Measurements from ENCODE around the gene ETV3.

ETV3 gene

DNA sequence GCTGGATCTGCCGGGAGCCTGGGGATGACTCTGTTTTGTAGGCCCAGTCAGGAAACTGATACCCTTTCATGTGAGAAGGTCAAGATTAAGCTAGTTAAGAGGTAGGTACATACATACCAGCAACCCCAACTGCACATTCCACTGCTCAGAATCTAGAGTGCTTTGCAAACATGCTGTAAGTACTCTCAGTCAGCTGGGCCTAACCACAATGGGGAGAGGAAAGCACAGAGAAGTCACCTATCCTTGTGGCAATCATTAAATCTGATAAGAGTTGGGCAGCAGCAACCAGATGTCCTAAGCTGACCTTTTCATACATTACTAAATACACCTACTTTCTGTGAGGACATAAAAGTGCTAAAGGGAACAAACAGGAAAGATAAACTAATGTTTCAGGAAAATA, 2.5 kb downstream of the ETV3 start:
- Histone ChIP-seq H3K27ac (no peak overlapping the region), H3K27me3 (ENCODE audit: insufficient read depth, low read depth, severe bottlenecking) (no peaks in the 10 kb centered on the region), H3K36me3 (peaks cover 55% of the 10 kb centered on the region), H3K4me3 (ENCODE audit: low read depth, low read length) (no peak overlapping the region), H3K9me3 (ENCODE audit: severe bottlenecking) (no peaks in the 10 kb centered on the region)
- no peak for DNase-seq
- TF ChIP-seq, protein P1, sequence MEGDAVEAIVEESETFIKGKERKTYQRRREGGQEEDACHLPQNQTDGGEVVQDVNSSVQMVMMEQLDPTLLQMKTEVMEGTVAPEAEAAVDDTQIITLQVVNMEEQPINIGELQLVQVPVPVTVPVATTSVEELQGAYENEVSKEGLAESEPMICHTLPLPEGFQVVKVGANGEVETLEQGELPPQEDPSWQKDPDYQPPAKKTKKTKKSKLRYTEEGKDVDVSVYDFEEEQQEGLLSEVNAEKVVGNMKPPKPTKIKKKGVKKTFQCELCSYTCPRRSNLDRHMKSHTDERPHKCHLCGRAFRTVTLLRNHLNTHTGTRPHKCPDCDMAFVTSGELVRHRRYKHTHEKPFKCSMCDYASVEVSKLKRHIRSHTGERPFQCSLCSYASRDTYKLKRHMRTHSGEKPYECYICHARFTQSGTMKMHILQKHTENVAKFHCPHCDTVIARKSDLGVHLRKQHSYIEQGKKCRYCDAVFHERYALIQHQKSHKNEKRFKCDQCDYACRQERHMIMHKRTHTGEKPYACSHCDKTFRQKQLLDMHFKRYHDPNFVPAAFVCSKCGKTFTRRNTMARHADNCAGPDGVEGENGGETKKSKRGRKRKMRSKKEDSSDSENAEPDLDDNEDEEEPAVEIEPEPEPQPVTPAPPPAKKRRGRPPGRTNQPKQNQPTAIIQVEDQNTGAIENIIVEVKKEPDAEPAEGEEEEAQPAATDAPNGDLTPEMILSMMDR (IDR thresholded peaks at IDR 0.05; ENCODE audit: low read depth, low read length), result no peak

DNA sequence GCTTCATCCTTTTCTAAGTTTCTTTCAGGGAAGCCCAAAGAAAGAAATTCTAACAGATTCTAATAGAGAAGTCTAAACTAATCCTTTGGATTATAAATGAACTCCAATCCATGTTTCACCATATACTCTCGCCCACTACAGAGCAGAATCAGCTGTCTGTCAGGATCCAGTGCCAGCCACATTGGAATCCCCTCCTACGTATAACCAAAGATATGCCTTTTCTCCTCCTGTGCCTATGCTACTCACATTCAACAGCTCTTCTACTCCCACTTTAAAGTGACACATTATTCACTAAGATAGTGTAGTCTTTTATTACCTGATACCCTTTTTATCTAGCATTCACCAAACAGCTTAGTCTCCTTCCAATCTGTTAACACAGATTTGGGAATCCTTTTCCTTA, 3.1 kb downstream of the ETV3 start:
- TF ChIP-seq, protein P1 (IDR thresholded peaks at IDR 0.05; ENCODE audit: low read depth, low read length), result no peak
- no peak overlapping the region for H3K27ac ChIP-seq
- DNase-seq, result no peak
- H3K9me3 ChIP-seq (ENCODE audit: severe bottlenecking), result no peaks in the 10 kb centered on the region
- H3K27me3 ChIP-seq (ENCODE audit: insufficient read depth, low read depth, severe bottlenecking), result no peaks in the 10 kb centered on the region
- H3K36me3 ChIP-seq, result peaks cover 61% of the 10 kb centered on the region
- no peak overlapping the region for H3K4me3 ChIP-seq (ENCODE audit: low read depth, low read length)

DNA sequence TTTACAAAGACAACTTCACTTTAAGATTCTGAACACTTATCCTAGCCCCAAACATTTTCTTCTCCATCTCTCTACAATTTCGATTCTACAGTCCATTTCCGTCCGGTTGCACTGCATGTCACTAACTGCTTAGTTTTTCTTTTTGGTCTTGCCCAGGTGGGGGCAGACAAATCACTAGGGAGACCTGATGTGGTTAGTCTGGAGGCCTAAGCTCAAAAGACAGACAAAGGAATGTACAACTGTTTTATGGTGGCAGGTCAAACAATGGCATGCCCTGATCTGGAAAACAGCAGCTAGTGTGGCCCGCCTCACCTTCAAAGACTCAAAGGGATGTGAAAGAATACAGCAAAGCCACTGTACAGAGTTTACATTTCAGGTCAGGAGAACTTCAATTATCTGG, 3.8 kb downstream of the ETV3 start:
- H3K4me3 ChIP-seq (ENCODE audit: low read depth, low read length), result no peak overlapping the region
- H3K36me3 ChIP-seq, result peaks cover 61% of the 10 kb centered on the region
- no peak for DNase-seq
- TF ChIP-seq, protein P1 (IDR thresholded peaks at IDR 0.05; ENCODE audit: low read depth, low read length), result no peak
- H3K27ac ChIP-seq, result no peak overlapping the region
- H3K27me3 ChIP-seq (ENCODE audit: insufficient read depth, low read depth, severe bottlenecking), result no peaks in the 10 kb centered on the region
- no peaks in the 10 kb centered on the region for H3K9me3 ChIP-seq (ENCODE audit: severe bottlenecking)

DNA sequence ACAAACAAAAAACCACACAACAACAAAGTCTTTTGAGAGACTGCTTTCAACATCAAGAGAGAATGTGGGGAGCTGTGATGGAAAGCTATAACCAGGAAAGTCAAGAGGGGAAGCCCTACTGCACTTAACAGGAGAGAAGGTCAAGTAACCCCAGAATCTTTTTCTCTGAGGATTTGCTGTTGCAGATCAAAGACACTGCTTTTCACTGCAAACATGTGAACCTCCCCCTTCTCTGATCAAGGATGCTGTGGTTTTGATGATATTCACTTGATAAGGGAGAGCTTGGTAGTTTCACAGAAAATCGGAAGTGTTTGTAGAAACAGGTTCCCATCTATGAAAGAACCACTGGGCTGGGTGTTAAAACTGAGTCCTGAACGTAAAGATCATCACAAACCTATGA, 4.8 kb downstream of the ETV3 start:
- Histone ChIP-seq H3K9me3 (ENCODE audit: severe bottlenecking) (no peaks in the 10 kb centered on the region), H3K27me3 (ENCODE audit: insufficient read depth, low read depth, severe bottlenecking) (no peaks in the 10 kb centered on the region), H3K4me3 (ENCODE audit: low read depth, low read length) (no peak overlapping the region), H3K36me3 (peaks cover 66% of the 10 kb centered on the region), H3K27ac (no peak overlapping the region)
- no peak for DNase-seq
- TF ChIP-seq, protein P1 (IDR thresholded peaks at IDR 0.05; ENCODE audit: low read depth, low read length), result no peak

DNA sequence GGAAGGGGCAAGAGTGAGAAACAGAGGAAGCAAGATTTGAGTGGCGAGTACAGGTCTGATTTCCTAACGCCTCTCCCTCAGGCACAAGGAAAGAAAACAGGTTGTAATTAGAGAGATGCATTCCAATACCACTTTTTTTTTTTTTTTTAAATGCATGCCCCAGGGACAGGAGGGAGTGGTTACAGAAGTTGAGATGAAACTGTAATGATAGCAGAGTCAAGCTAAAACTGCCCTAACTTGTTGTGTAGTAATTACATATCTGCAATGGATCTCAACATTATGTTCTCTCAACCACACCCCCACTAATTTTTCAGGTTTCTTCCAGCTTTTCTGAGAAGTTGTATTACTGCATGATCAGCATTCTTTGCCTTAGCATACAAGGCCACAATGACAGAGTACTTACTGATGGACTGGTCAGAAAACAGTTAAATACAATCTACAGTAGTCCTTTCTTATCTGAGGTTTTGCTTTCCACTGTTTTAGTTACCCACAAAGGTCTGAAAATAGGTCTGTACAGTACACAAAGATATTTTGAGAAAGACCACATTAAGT, 5.5 kb downstream of the ETV3 start:
- no peak overlapping the region for H3K4me3 ChIP-seq (ENCODE audit: low read depth, low read length)
- TF ChIP-seq, protein P1 (IDR thresholded peaks at IDR 0.05; ENCODE audit: low read depth, low read length), result no peak
- DNase-seq, result no peak
- no peaks in the 10 kb centered on the region for H3K27me3 ChIP-seq (ENCODE audit: insufficient read depth, low read depth, severe bottlenecking)
- peaks cover 66% of the 10 kb centered on the region for H3K36me3 ChIP-seq
- H3K27ac ChIP-seq, result no peak overlapping the region
- no peaks in the 10 kb centered on the region for H3K9me3 ChIP-seq (ENCODE audit: severe bottlenecking)

DNA sequence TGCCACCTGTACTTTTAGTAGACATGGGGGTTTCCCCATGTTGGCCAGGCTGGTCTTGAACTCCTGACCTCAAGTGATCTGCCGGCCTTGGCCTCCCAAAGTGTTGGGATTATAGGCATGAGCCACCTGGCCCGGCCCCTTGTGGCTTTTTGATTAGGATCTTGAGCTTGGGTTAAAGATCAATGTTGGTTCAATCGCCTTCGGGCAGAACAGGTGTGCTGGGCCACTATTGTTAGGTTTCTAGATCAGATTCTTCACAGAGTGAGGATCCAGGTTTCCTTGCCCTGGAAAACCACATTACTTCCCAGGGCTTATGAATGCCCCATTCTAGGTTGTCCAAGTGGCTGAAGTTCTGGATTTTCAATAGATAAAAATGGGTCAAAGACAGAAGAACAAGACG, 6.1 kb downstream of the ETV3 start:
- no peak overlapping the region for H3K27ac ChIP-seq
- TF ChIP-seq, protein P1 (IDR thresholded peaks at IDR 0.05; ENCODE audit: low read depth, low read length), result no peak
- H3K36me3 ChIP-seq, result peaks cover 66% of the 10 kb centered on the region
- H3K4me3 ChIP-seq (ENCODE audit: low read depth, low read length), result no peak overlapping the region
- no peaks in the 10 kb centered on the region for H3K9me3 ChIP-seq (ENCODE audit: severe bottlenecking)
- DNase-seq, result no peak
- no peaks in the 10 kb centered on the region for H3K27me3 ChIP-seq (ENCODE audit: insufficient read depth, low read depth, severe bottlenecking)
